Activated CD8-positive, alpha-beta T cell treated with anti-CD3 and anti-CD28 coated beads, Interleukin-2, amount 10 ng/mL, durations not matched to agents 7 days and 5 days (primary cell): Measurements from ENCODE around the gene SH3RF3. TPM values are rescaled to one million over a fixed set of nuclear protein-coding genes. Genes with fewer than 3 reads are reported as not detected.

Source experiments
- ATAC-seq: fragments of 150-1000 bp; cut with Tn5 transposase; one replicate; pipeline ENCODE4 v1.10.0; 2021; ENCODE audit warnings: moderate library complexity
- CTCF ChIA-PET: fragments of 350-600 bp; sonication (Branson Sonifier 250); formaldehyde crosslinking; loops from one replicate; lab custom pipeline; 2021; ENCODE audit warnings: antibody characterized with exemption; lab: Charles Lee
- POLR2A ChIA-PET: fragments of 350-600 bp; sonication (Branson Sonifier 250); formaldehyde crosslinking; loops from one replicate; lab custom pipeline; 2021; ENCODE audit warnings: antibody characterized with exemption; lab: Charles Lee
- DNase-seq: peaks from one replicate; pipeline ENCODE4 v3.0.0-alpha.2; 2020
- H3K27ac Mint-ChIP-seq: one replicate; pipeline ENCODE4 v1.8.0; 2021; ENCODE audit warnings: mild to moderate bottlenecking, mixed read lengths
- H3K27me3 Mint-ChIP-seq: one replicate; pipeline ENCODE4 v1.8.0; 2021; ENCODE audit warnings: low read depth, mixed read lengths
- H3K36me3 Mint-ChIP-seq: one replicate; pipeline ENCODE4 v1.8.0; 2021; ENCODE audit warnings: low read depth, mixed read lengths
- H3K4me1 Mint-ChIP-seq: one replicate; pipeline ENCODE4 v1.8.0; 2021; ENCODE audit warnings: low read depth, mixed read lengths
- H3K4me3 Mint-ChIP-seq: one replicate; pipeline ENCODE4 v1.8.0; 2021; ENCODE audit warnings: mild to moderate bottlenecking, mixed read lengths
- H3K9me3 Mint-ChIP-seq: one replicate; pipeline ENCODE4 v1.8.0; 2022; ENCODE audit warnings: mixed read lengths; ENCODE audit not compliant: insufficient read depth
- total RNA-seq, 2 experiments: library from RNA; stranded (reverse); gene quantifications; one replicate each; pipeline ENCODE4 v1.2.3, GENCODE V29; 2021

SH3RF3 gene
- total RNA-seq, 2 experiments from 2014 or later, result 0.10 TPM; not detected in 1

GRCh38 chr2:109486711-109487535 is 357.9 kb downstream of the SH3RF3 start:
- CTCF ChIA-PET, result interaction anchor here (1.2 kb wide), 1 partner anchor 23 kb away, joined by 3 read pairs; no protein-coding TSS in a partner anchor
- H3K4me3 Mint-ChIP-seq, result no peak overlapping the region
- POLR2A ChIA-PET, result no interaction called here
- no peaks in the 10 kb centered on the region for H3K9me3 Mint-ChIP-seq
- no peaks in the 10 kb centered on the region for H3K4me1 Mint-ChIP-seq
- no peak for DNase-seq
- ATAC-seq, result no peak
- H3K36me3 Mint-ChIP-seq, result no peaks in the 10 kb centered on the region
- no peak overlapping the region for H3K27ac Mint-ChIP-seq
- peaks cover 2% of the 10 kb centered on the region for H3K27me3 Mint-ChIP-seq

GRCh38 chr2:109487536-109487869 is 358.5 kb downstream of the SH3RF3 start:
- no peaks in the 10 kb centered on the region for H3K36me3 Mint-ChIP-seq
- no peaks in the 10 kb centered on the region for H3K9me3 Mint-ChIP-seq
- H3K4me3 Mint-ChIP-seq, result no peak overlapping the region
- H3K27me3 Mint-ChIP-seq, result peaks cover 2% of the 10 kb centered on the region
- ChIA-PET POLR2A (no interaction called here), CTCF (interaction anchor here (1.2 kb wide), 1 partner anchor 22 kb away, joined by 3 read pairs; no protein-coding TSS in a partner anchor)
- H3K27ac Mint-ChIP-seq, result no peak overlapping the region
- DNase-seq (no peak), ATAC-seq (no peak)
- H3K4me1 Mint-ChIP-seq, result no peaks in the 10 kb centered on the region

- DNase-seq (no peak), ATAC-seq (no peak)
- ChIA-PET CTCF (interaction anchor here (1.2 kb wide), 1 partner anchor 22 kb away, joined by 3 read pairs; no protein-coding TSS in a partner anchor), POLR2A (no interaction called here)
- no peak overlapping the region for H3K4me3 Mint-ChIP-seq
- H3K27ac Mint-ChIP-seq, result no peak overlapping the region
- no peaks in the 10 kb centered on the region for H3K36me3 Mint-ChIP-seq
- no peaks in the 10 kb centered on the region for H3K9me3 Mint-ChIP-seq
- no peaks in the 10 kb centered on the region for H3K4me1 Mint-ChIP-seq
- H3K27me3 Mint-ChIP-seq, result no peaks in the 10 kb centered on the region
Observed at GRCh38 chr2:109487871-109488655, 359.1 kb downstream of the SH3RF3 start.

GRCh38 chr2:109489296-109489695 is 360.3 kb downstream of the SH3RF3 start:
- Mint-ChIP-seq H3K27ac (no peak overlapping the region), H3K4me1 (no peaks in the 10 kb centered on the region), H3K4me3 (no peak overlapping the region), H3K27me3 (no peaks in the 10 kb centered on the region), H3K9me3 (no peaks in the 10 kb centered on the region), H3K36me3 (no peaks in the 10 kb centered on the region)
- CTCF ChIA-PET, result interaction anchor here (1.2 kb wide), 1 partner anchor 361 kb away, joined by 3 read pairs; no protein-coding TSS in a partner anchor
- ATAC-seq (no peak), DNase-seq (no peak)
- POLR2A ChIA-PET, result interaction anchor here (0.5 kb wide), 1 partner anchor 183 kb away, joined by 3 read pairs; no protein-coding TSS in a partner anchor

GRCh38 chr2:109493176-109493935 is 364.4 kb downstream of the SH3RF3 start:
- ChIA-PET CTCF (interaction anchor here (1.0 kb wide), 1 partner anchor 17 kb away, joined by 4 read pairs; no protein-coding TSS in a partner anchor), POLR2A (no interaction called here)
- Mint-ChIP-seq H3K9me3 (no peaks in the 10 kb centered on the region), H3K27ac (no peak overlapping the region), H3K36me3 (no peaks in the 10 kb centered on the region), H3K4me3 (no peak overlapping the region), H3K4me1 (no peaks in the 10 kb centered on the region), H3K27me3 (no peaks in the 10 kb centered on the region)
- ATAC-seq (no peak), DNase-seq (no peak)

- H3K27ac Mint-ChIP-seq, result no peak overlapping the region
- DNase-seq, result no peak
Observed at GRCh38 chr2:109494351-109494750, 365.3 kb downstream of the SH3RF3 start.

GRCh38 chr2:109497463-109497862 is 368.5 kb downstream of the SH3RF3 start:
- DNase-seq (no peak), ATAC-seq (no peak)
- POLR2A ChIA-PET, result no interaction called here
- H3K27me3 Mint-ChIP-seq, result no peaks in the 10 kb centered on the region
- no peaks in the 10 kb centered on the region for H3K36me3 Mint-ChIP-seq
- no peaks in the 10 kb centered on the region for H3K4me1 Mint-ChIP-seq
- H3K4me3 Mint-ChIP-seq, result no peak overlapping the region
- CTCF ChIA-PET, result interaction anchor here (0.9 kb wide), 1 partner anchor 370 kb away, joined by 3 read pairs; no protein-coding TSS in a partner anchor
- H3K27ac Mint-ChIP-seq, result no peak overlapping the region
- no peaks in the 10 kb centered on the region for H3K9me3 Mint-ChIP-seq

More at GRCh38 chr2:109494351-109494750, 365.3 kb downstream of the SH3RF3 start:
- POLR2A ChIA-PET, result interaction anchor here (0.6 kb wide), 1 partner anchor 116 kb away, joined by 3 read pairs; no protein-coding TSS in a partner anchor
- Mint-ChIP-seq H3K36me3 (no peaks in the 10 kb centered on the region), H3K27me3 (no peaks in the 10 kb centered on the region), H3K4me1 (no peaks in the 10 kb centered on the region), H3K9me3 (no peaks in the 10 kb centered on the region), H3K4me3 (no peak overlapping the region)
- ATAC-seq, result no peak
- CTCF ChIA-PET, result no interaction called here

- no peaks in the 10 kb centered on the region for H3K27me3 Mint-ChIP-seq
- H3K36me3 Mint-ChIP-seq, result no peaks in the 10 kb centered on the region
- H3K4me1 Mint-ChIP-seq, result no peaks in the 10 kb centered on the region
- POLR2A ChIA-PET, result no interaction called here
- DNase-seq (no peak), ATAC-seq (no peak)
- H3K27ac Mint-ChIP-seq, result no peak overlapping the region
- H3K4me3 Mint-ChIP-seq, result no peak overlapping the region
- no peaks in the 10 kb centered on the region for H3K9me3 Mint-ChIP-seq
- CTCF ChIA-PET, result interaction anchor here (1.3 kb wide), 1 partner anchor 12 kb away, joined by 3 read pairs; no protein-coding TSS in a partner anchor
Observed at GRCh38 chr2:109497911-109498870, 369.2 kb downstream of the SH3RF3 start.

- POLR2A ChIA-PET, result no interaction called here
- no peaks in the 10 kb centered on the region for H3K4me1 Mint-ChIP-seq
- no peak for DNase-seq
- H3K36me3 Mint-ChIP-seq, result no peaks in the 10 kb centered on the region
- H3K4me3 Mint-ChIP-seq, result no peak overlapping the region
- H3K9me3 Mint-ChIP-seq, result no peaks in the 10 kb centered on the region
- no peak overlapping the region for H3K27ac Mint-ChIP-seq
- no peaks in the 10 kb centered on the region for H3K27me3 Mint-ChIP-seq
- CTCF ChIA-PET, result interaction anchor here (0.6 to 2.3 kb wide), 3 partner anchors 11 to 419 kb away, joined by 3 to 12 read pairs (median 3); no protein-coding TSS in a partner anchor
- ATAC-seq, result no peak
Observed at GRCh38 chr2:109498906-109499305, 369.9 kb downstream of the SH3RF3 start.

- ATAC-seq (no peak), DNase-seq (no peak)
- no peak overlapping the region for H3K27ac Mint-ChIP-seq
- no peaks in the 10 kb centered on the region for H3K4me1 Mint-ChIP-seq
- ChIA-PET CTCF (interaction anchor here (2.3 kb wide), 1 partner anchor 11 kb away, joined by 12 read pairs; no protein-coding TSS in a partner anchor), POLR2A (no interaction called here)
- H3K4me3 Mint-ChIP-seq, result no peak overlapping the region
- H3K27me3 Mint-ChIP-seq, result no peaks in the 10 kb centered on the region
- no peaks in the 10 kb centered on the region for H3K9me3 Mint-ChIP-seq
- H3K36me3 Mint-ChIP-seq, result no peaks in the 10 kb centered on the region
Observed at GRCh38 chr2:109499566-109499965, 370.6 kb downstream of the SH3RF3 start.
